ENCODE results near the gene TNIP2.
"Not testable (repeated sequence)": the region's sequence is repeated elsewhere in the genome, so short reads cannot be mapped to it uniquely, and the experiment has no call there.

TNIP2 gene

GRCh38 chr4:2794486-2795299 is 38.6 kb upstream of the TNIP2 start:
- peak; percentile 36 for DNase-seq (ENCODE audit: low spot score)

DNA sequence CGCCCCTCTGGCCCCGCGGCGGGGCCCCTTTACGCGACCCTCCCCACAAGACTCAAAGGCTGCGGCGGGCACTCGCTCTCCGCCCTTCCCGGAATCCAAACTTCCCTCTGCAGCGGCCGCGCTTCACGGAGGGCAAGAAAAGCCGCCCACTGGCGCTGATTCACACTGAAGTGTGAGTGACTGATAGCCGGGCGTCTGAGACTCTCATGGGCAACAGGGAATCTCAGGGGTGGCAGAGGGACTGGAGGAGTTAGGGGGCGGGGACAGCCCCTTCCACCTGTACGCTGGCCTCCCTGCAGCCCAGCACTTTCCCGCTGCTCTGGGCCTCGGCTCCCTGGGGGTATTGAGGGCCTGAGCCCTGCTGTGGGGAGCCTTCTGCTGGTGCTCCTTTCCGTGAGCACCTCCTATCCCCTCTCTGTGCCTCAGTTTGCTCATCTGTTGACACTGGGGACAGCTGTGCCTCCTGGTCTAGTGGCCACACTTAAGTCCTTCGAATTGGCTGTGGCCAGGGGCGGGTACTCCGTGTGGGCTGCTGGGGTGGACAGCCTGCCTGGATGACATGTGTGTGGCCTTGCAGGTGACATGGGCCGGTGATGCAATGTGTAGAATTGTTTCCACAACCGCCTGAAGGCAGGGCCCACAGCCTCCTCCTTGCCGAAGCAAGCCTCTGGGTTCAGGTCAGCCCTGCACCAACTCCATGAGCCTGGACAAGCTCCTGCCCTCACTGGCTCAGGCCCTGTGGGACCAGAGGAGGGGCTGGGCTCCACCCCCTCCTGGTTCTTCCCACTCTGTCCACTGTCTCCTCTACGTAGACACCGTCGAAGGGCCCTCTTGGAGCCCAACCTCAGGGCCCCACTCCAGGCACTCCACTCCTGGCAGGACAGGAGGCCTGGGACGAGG is 37.7 kb upstream of the TNIP2 start:
- DNase-seq (ENCODE audit: low spot score), result peak; percentile 77

DNA sequence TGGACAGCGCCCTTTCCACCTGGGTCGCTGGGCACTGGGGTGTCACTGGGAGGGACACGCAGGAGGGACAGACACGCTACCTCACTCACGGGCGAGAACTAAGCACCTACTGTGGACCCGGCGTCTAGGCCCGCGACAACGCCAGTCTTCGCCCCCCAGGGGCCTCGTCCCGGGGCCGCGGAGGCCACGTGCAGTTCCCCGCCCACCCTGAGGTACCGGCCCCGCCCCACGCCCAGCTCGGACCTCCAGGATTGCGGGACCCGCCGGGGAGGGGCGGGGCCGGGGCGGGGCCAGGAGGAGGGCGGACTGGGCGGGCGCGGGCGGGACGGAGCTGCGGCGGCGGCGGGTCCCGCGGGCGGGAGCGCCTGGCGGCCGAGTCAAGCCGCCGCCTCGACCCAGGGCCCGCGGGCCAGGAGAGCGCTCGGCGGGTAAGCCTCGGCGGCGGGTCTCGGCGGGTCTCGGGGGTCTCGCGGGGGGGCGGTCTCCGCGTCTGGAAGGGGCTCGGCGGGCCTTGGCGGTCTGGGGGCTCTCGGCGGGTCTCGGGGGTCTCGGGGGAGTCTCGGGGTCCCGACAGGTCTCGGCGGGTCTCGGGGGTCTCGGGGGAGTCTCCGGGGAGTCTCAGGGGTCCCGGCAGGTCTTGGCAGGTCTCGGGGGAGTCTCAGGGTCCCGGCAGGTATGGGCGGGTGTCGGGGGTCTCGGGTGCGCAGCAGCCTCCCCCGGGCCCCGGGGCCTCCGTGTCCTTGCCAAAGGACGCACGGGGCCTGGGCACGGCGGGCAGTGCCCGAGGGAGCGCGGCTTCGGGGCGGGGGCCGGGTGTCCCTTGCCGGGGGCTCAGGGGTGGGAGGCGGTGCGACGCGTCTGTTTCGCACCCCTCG is 36.8 kb upstream of the TNIP2 start, which contains the start of gene SH3BP2:
Gene SH3BP2 (plus strand): TSS at position 375 of the 875 bp plus-strand sequence. CDS start 27,533 bp downstream, outside the sequence.
- peak; percentile 66 for DNase-seq (ENCODE audit: low spot score)

DNA sequence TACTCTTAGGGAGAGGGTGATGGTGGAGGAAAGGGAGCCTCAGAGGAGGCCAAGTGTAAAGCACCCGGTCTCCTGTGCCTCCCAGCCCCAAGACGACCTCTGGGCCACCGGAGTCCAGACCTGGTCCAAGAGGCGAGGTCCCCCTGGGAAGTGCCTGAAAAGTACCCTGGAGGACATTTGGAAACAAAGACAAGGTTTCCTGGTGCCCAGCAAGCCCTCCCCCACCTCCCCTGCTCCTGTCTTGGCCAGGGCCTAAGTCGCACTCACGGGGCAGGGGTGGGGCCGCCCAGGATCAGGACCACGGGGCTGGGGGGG is 36.2 kb upstream of the TNIP2 start:
- DNase-seq (ENCODE audit: low spot score), result no peak

DNA sequence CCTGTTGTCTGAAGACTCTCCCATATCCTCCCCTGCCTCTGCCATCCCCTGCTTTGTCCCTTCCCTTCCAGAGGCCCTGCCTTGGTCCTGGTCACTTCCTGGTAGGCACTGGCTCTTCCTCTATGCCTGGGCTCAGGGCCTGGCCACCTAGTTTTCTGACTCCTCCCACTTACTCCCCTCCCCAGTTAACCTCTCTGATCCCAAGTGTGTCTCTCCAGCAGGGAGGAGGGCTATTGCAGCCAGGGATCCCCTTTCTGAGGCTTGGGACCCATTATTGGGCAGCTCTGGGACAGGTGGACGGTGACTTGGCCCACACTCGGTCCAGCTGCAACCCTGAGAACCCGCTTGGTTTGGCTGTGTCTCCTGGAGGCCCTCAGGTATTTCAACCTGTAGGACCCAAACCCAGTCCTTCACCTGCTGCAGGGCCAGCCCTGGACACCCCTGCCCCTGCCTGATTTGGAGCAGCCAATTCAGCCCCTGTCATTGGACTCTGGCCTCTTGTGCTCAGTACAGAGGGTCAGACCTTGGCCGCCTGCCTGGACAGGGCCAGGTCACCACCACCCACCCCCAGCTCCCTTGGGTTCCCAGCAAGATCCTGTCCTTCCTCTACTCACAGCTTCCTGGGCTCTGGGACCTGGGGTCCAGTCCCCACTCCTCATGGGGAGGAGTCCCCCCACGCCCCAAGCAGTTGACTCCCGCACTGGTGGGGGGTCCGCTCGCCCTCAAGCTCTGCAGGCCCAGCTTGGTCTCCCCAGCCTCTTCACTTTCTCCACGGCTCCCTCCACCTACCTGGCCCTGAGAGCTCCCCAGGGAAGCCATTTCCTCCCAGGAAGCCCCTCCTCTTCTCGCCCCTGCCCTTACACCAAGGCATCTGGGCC is 35.6 kb upstream of the TNIP2 start:
- DNase-seq (ENCODE audit: low spot score), result no peak

GRCh38 chr4:2790583-2791517 is 34.7 kb upstream of the TNIP2 start:
- no peak for DNase-seq (ENCODE audit: low spot score)

GRCh38 chr4:2789793-2790582 is 33.9 kb upstream of the TNIP2 start:
- no peak for DNase-seq (ENCODE audit: low spot score)

GRCh38 chr4:2789351-2789750 is 33.2 kb upstream of the TNIP2 start:
- no peak for DNase-seq (ENCODE audit: low spot score)

- DNase-seq (ENCODE audit: low spot score), result no peak
Measured at GRCh38 chr4:2788532-2789103, 32.5 kb upstream of the TNIP2 start.

DNA sequence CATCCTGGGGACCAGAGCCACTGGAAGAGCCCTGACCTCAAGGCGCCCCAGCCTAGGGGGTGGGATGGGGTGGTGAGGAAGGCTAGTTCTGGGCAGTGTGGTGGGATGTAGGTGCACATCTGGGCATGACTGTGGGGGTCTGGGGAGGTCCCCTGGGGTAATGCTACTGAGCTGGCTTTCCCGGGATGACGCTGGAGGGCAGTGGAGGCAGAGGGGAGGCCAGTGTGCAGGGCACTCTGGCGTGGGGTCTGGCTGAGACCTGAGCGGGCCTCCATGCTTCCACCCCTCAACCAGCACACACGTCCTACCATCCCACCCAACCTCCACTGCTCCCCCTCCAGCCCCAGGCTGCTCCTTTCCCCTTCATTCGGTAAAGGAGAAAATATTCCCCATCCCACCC is 32.0 kb upstream of the TNIP2 start:
- no peak for DNase-seq (ENCODE audit: low spot score)

DNA sequence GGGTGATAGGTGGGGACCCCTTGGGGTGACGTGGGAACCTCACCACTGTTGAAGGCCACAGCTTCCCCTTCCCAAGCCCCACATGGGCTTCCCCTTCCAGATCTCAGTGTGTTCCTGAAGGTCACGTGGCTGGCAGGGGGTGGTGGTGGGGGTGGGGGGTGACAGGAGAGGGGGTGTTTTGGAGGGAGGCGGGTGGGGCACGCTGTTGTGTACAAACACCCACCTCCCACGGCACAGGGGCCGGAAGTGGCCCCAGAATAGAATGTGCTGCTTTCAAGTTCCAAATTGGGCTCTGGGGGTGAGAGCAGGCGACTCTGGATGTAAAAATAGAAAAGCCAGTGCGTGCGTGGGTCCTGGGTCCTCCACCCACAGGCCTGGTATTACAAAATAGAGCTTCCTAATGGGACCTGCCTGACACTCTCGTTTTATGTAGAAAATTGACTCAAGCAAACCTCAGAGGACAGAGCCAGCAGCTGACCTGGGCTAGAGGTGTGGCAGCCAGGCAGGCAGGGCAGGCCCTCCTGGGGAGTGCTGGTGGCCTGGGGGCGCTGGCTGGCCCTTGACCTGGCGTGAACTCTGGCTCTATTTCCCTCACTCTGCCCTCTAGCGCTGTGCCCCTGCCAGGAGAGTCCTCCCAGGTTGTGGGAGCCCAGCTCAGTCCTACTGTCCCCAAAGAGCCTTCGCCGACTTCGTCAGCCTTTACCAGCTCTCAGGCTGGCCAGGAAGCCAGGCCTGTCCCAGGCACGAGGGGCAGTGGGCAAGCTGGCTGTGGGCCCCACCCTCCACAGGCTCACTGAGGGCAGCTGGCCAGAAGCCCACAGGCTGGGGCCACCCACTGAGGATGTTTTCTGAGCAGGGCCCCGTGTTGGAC is 31.3 kb upstream of the TNIP2 start:
- no peak for DNase-seq (ENCODE audit: low spot score)

DNA sequence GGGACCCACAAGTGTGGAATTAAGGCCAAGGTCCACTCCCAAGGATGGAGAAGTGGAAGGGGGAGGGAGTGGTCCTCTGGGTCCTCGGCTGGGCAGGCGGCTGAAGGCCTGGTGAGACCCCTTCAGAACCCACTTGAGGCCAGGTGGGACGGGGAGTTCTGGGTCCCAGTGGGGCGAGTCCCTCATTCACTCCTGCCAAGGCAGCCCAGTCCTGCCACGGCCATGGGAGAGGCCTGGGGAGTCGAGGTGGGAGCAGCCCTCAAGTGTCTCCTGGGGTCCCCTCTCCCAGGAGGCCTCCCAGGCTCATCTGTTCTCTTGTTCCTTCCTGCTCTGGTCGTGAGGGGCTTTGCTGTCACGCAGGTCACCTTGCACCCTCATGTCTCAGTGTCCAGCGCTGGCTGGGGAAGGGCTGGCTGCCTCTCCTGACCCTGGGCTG is 30.7 kb upstream of the TNIP2 start:
- DNase-seq (ENCODE audit: low spot score), result no peak

DNA sequence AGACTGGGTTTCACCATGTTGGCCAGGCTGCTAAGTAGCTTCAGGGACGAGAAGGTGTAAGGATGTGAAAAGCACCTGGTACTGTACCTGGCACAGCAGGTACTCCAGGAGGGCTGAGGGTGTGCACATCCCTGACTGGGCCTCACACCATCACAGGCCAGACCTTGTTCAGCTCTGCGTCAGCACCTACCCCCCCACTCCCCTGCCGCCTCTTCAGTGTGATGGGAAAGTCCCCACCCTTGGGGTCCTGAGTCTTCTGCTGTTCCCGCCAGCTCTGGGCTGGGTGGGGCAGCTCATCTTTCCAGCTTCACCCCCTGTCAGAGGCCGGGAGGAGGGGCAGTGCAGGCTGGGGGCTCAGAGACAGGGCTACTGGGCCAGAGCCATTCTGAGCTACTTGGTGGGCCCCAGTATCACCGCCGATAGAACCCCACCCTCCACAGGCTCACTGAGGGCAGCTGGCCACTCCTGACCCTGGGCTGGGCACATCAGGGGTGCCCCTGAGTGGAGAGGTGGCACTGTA is 30.1 kb upstream of the TNIP2 start:
- no peak for DNase-seq (ENCODE audit: low spot score)

GRCh38 chr4:2785613-2786012 is 29.5 kb upstream of the TNIP2 start:
- peak; percentile 57 for DNase-seq (ENCODE audit: low spot score)

- DNase-seq (ENCODE audit: low spot score), result no peak
Measured at GRCh38 chr4:2783790-2784189, 27.7 kb upstream of the TNIP2 start.

GRCh38 chr4:2781911-2782310 is 25.8 kb upstream of the TNIP2 start:
- no peak for DNase-seq (ENCODE audit: low spot score)

DNA sequence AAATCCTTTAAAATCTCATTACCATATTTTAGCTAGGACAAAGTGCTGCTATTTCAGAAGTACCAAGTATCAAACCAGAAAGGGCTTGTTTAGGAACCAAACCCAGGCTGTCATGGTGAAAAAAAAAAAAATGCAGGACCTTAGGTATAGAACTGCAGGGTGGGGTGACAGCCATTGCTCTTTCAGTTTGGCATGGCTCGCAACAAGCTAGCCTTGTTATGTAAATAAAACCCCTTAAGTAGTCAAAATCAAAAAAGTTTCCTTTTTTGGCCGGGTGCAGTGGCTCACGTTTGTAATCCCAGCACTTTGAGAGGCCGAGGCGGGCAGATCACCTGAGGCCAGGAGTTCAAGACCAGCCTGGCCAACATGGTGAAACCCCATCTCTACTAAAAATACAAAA is 24.5 kb upstream of the TNIP2 start:
- not testable (repeated sequence) for DNase-seq (ENCODE audit: low spot score)

GRCh38 chr4:2771264-2771663 is 15.1 kb upstream of the TNIP2 start:
- no peak for DNase-seq (ENCODE audit: low spot score)
